Stomach (tissue), 4 donors: ENCODE measurements around the gene WDR44.
"Not testable (repeated sequence)": the region's sequence is repeated elsewhere in the genome, so short reads cannot be mapped to it uniquely, and the experiment has no call there.

Experiments
- CTCF ChIP-seq, 7 experiments: fragments of 450-650 bp in 4 of 7; fragments of 200-600 bp in 3 of 7; sonication (generic) in 3 of 7; IDR thresholded peaks; one replicate each; pipeline ENCODE4 v1.5.1; 2016 to 2019; ENCODE audit warnings: antibody characterized with exemption in 7 of 7, control low read depth in 2 of 7, mild to moderate bottlenecking in 1 of 7
- POLR2AphosphoS5 ChIP-seq, 3 donors: sonication (generic); formaldehyde crosslinking; IDR thresholded peaks; one replicate each; pipeline ENCODE4 v1.6.1; 2016; ENCODE audit warnings: antibody characterized with exemption in 3 of 3

GRCh38 chrX:118482384-118482783, 136.5 kb downstream of the WDR44 start:
- TF ChIP-seq CTCF, POLR2AphosphoS5 (IDR thresholded peaks at IDR 0.05): not testable (repeated sequence)
